Fibroblast of villous mesenchyme (primary cell): Measurements from ENCODE around the gene PMPCB. TPM values are rescaled to one million over a fixed set of nuclear protein-coding genes. Genes with fewer than 3 reads are reported as not detected.

ENCODE experiments used
- DNase-seq: peaks from one replicate; pipeline ENCODE4 v3.0.0-alpha.2; 2010; ENCODE audit warnings: low read depth
- H3K4me3 ChIP-seq: 2 replicates; pipeline ENCODE4 v1.5.1; 2011; ENCODE audit warnings: low read depth, mild to moderate bottlenecking, low read length
- total RNA-seq: library from RNA; depleted of rRNA; stranded (reverse); fragments of >200 nt; gene quantifications from 2 replicates; pipeline ENCODE4 v1.2.3, GENCODE V29; 2012
- TF ChIP-seq, protein P1 (sequence below): IDR thresholded peaks from 2 replicates; pipeline ENCODE4 v1.5.1; 2012; ENCODE audit warnings: low read depth, mild to moderate bottlenecking, low read length; ENCODE audit not compliant: insufficient read depth

PMPCB gene
- total RNA-seq, 1 donor: 53.5 TPM

DNA sequence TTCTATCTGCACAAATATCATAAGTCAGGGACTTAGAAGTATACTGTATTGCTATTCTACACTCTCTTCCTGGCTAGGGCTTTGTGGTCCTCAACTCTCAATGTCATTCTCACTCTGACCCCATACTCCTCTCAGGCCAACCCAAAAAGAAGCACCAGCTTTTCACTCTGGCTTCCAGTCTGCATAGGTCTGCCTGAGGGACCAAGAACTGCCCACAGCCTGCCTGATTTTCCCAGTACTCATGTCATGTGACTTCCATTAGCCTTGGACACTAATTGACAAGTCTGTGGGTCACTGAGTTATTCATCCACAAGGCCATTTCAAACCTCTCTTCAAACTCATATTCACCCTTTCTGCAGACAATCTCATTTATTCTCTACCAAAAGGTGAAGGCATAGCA lies 19.8 kb downstream of the PMPCB start:
- TF ChIP-seq, protein P1, sequence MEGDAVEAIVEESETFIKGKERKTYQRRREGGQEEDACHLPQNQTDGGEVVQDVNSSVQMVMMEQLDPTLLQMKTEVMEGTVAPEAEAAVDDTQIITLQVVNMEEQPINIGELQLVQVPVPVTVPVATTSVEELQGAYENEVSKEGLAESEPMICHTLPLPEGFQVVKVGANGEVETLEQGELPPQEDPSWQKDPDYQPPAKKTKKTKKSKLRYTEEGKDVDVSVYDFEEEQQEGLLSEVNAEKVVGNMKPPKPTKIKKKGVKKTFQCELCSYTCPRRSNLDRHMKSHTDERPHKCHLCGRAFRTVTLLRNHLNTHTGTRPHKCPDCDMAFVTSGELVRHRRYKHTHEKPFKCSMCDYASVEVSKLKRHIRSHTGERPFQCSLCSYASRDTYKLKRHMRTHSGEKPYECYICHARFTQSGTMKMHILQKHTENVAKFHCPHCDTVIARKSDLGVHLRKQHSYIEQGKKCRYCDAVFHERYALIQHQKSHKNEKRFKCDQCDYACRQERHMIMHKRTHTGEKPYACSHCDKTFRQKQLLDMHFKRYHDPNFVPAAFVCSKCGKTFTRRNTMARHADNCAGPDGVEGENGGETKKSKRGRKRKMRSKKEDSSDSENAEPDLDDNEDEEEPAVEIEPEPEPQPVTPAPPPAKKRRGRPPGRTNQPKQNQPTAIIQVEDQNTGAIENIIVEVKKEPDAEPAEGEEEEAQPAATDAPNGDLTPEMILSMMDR: no peak
- DNase-seq: no peak
- no peak overlapping the region for H3K4me3 ChIP-seq

DNA sequence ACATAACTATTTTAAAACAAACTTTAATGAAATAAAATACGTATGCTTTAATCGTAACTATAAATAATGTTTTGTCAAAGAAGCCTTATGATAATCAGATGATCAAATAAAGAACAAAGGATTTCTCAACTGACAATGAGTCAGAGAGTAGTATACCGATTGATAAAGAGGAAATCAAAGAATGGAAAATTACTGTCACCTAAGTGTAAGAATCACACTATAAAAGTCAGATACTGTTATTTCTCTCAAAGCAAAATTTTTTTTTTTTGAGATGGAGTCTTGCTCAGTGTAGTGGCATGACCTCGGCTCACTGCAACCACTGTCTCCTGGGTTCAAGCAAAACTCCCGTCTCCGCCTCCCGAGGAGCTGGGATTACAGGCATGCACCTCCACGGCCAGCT lies 28.5 kb downstream of the PMPCB start:
- TF ChIP-seq, protein P1: no peak
- no peak for DNase-seq
- no peak overlapping the region for H3K4me3 ChIP-seq

DNA sequence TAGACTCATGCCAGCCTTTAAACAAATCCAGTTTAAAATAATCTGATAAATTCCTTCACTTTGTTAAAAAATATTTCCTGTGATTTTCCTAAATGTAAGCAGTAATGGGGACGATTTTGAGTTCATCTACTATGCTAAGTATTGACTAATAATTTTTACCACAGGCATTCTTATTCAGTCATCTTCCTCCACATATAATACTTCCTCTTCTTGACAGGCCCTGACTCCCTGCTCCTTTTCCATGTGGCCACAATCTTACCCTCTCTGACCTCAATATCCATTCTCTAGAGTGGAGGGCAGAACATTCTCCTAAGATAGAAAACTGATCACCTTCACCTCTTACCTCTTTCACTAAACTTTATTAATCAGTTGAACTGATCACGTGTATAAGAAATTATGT lies 39.5 kb downstream of the PMPCB start:
- H3K4me3 ChIP-seq: no peak overlapping the region
- no peak for DNase-seq
- TF ChIP-seq, protein P1: no peak

DNA sequence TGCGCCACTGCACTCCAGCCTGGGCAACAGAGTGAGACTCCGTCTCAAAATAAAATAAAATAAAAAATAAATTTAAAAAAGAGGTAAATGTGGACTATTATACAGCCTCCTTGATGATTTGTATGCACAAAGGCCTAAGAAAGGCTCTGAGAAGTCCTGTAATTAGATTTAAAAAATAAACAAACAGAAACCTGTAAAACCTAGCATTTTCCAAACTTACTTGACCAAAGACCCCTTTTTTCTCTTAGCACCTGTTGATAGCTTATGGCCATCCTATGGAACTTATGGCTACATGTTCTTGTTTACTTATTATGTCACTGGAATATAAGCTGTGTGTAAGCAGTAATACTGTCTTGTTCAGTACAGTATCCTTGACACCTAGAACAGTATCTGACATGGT lies 41.6 kb downstream of the PMPCB start:
- DNase-seq: no peak
- TF ChIP-seq, protein P1: no peak
- H3K4me3 ChIP-seq: no peak overlapping the region

DNA sequence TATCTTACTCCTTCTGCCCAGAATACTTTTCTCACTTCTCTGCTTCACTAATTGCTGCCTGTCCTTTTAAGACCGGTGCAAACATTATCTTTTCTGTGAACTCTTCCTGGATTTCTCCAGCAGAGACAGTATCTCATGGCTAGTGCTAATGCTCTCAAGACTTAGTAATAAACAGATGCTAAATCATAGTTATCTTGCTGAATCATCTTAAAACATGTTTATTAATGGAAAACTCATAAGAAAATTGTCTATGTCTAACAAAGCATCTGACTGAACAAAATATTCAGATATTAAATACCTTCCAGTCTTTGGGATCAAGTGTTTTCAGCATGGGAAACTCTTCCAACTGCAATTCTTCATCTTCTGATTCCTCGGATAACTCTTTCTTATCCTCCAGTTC lies 44.2 kb downstream of the PMPCB start:
- peak; percentile 7 for DNase-seq
- TF ChIP-seq, protein P1: no peak
- H3K4me3 ChIP-seq: no peak overlapping the region

DNA sequence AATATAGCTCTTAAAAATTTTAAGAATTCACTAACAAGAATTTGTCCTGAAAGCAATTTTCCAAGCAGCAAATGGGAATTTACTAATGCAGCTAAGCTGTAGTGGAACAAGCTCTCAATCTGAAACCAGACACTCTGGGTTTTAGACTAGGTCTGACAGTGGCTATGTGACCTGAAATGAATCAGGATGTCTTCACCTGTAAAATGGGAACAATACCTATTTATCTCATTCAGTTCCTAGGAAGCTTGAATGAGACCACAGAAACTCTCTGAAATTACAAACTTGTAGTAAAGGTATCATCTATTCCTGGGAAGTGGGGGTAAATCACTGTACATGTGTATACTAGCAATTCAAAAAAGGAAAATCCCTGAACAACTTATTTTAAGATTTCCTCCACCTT lies 46.1 kb downstream of the PMPCB start:
- TF ChIP-seq, protein P1: no peak
- DNase-seq: no peak
- peak overlapping the region; percentile 86 for H3K4me3 ChIP-seq

DNA sequence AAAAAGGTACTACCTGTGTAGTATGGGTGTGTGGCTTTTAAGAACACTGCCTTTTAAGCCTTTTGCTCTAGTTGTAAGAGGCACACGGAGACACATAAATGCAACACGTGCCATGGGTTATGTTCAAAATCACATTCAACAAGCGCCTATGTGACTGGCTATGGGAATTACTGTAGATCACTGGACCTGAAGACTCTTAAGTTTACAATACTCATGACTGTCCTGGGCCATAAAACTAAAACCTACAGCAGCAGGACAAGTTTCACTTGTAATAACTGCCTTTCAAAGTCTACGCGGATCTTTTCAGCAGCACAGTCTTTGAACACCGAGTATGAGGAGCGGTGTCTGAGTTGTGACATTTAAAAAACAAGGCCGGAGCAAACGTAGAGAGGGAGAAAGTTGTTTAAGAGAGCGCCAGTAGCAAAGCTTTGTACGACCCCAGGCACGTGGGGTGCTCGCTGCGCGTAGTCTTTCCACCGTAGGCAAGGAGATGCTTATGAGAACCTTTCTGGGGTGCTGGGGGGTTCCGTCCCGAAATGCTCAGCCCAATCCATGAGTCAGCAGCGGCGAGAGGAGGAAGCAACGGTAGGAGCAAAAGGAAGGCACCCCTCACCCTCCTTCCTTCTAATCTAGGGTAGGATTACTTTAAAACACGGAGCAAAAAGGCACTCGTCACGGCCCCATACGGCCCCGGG lies 46.7 kb downstream of the PMPCB start:
- peak; percentile 60 for DNase-seq
- H3K4me3 ChIP-seq: peak overlapping the region; percentile 86
- TF ChIP-seq, protein P1: no peak
